GM21526 (cell line): Measurements from ENCODE around the gene FBXW7.
"Not testable (repeated sequence)": the region's sequence is repeated elsewhere in the genome, so short reads cannot be mapped to it uniquely, and the experiment has no call there.

ENCODE experiments used
- ATAC-seq: cut with Tn5 transposase; IDR thresholded peaks from one replicate; pipeline ENCODE4 v1.9.1; 2021; ENCODE audit warnings: moderate library complexity; ENCODE audit not compliant: unreplicated experiment, low FRiP score

Gene FBXW7

DNA sequence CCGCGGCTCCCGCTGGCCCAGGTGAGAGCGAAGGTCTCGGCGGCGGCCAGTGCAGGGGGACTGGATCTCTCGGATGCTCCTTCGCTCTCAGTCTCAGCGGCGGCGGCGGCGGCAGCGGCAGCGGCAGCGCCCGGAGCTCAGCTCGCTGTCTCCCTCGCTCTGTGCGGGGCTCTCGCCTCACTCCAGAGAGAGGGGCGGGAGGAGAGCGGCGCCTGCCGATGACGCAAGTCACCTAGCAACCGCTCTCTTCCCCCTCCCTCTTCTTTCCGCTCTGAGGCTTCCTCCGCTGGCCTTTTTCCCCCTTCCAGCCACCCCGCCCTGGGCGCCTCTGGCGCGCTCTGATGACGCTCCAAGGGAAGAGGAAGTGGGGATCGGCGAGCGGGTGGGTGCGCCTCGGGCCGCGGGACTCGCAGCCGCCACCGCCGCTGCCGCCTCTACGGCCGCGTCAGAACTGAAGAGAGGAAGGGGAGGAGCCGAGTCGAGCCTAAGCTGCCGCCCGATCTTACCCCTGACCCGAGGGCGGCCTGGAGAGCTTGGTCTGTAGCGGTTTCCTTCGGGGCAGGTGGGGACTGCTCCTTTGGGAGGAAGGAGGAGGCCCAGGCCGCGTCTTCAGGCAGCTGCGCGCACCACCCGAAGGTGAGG, at the start of gene FBXW7:
Gene FBXW7 (minus strand): TSS at position 190 of the 642 bp plus-strand sequence. CDS start 124,289 bp downstream, outside the sequence.
- peak; percentile 83 for ATAC-seq

DNA sequence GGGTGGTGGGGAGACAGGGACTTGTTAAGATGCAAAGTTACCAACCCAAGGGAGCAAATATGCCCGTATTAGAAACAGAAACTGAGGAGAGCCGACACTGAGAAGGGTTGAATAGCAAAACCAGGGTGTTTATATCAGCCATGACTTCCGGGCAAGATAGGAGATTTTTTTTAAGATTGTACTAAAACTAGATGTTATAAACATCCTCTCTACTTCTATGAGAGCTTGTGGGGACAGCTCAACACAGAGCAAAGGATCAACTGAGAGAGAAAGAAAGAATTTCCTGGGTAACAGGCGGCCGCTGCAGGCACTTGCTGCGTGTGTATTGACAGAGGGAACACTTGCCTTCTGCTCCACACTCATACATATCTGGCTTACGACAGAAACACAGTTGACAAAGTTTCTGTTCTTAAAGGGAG, 49.1 kb upstream of the FBXW7 start:
- ATAC-seq = peak; percentile 54

DNA sequence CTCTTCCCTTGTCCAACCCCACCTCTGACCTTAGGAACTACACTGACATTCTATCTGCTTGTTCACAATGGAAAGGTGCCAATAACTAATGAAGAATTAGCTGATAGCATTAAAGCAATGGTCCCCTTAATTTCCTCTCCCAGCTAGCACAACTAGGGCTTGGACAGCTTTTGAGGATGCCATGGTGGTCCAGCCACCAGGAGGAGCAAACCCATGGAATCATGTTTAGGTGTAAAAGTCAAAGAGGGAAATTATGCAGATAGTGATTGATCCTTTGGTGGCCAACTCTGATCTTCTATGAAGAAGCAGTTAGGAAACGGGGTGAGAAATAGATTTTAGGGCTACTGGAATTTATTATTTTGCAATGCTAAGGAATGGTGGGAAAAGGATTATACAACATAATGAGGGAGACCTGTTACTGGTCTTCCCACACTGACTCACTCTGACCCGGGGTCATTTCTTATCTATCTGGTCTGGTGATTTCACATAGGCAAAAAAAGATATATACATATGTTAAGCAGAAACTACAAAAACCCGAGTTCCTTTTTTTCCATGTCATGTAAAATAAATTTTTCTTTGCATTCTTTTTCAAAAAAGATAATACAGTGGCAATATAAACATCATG, 45.8 kb upstream of the FBXW7 start:
- ATAC-seq = no peak

DNA sequence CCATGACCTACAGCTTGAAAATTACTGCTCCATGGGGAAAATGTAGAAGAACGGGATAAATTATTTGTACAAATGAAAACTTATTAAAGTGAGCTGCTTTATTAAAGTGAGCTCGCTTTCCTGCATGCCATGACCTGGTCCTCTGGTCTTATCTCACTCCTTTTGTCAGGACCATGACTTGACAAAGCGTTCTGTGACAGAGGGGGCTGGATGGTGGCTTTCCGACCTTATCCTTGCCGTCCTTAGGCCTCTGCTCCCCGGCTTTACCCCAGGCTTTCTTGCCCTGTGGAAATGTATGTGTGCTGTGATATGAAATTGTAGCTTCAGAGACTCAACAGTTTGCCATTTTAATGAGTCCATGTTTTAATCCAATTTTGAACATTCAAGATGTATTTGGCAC, 44.0 kb upstream of the FBXW7 start:
- no peak for ATAC-seq

- no peak for ATAC-seq
These were observed 43.3 kb upstream of the FBXW7 start for GRCh38 chr4:152579107-152579764.

DNA sequence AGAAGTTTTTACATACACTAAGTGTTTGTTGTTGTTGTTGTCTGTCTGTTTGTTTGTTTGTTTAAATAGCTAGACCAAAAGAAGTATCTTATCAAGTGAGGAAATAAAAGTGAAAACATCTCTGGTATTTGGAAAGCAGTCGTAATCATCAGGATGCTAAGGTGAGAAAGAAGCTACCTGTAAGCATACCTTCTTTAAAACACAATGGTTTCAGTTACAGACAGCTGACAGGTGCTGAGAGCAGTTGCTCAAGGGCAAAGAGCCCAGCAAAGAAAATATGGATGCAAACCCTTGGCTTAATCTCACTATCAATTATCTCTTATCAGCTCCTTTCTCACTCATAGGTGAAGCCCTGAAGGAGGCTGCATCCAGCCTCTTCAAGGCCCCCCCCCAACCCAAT, 42.8 kb upstream of the FBXW7 start:
- ATAC-seq = no peak

GRCh38 chr4:152577708-152578396, 42.0 kb upstream of the FBXW7 start:
- peak; percentile 77 for ATAC-seq

DNA sequence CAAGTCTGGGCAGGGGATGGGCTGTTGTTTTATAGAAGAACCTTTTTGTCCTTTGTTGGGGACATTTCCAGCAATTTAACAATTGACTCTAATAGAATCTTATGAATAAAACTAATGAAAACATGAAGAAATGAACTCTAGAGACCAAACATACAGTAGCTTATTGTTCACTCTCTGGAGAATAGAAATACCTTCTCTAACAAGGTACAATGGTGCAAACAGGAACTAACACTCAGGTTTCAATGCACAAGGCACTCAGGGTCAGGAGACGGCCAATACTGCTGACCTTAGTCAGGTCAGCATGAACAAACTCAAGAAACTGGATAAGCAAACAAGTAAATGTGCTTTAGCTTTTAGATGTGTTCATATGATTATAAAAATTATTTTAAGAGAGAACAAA, 39.6 kb upstream of the FBXW7 start:
- ATAC-seq = no peak

DNA sequence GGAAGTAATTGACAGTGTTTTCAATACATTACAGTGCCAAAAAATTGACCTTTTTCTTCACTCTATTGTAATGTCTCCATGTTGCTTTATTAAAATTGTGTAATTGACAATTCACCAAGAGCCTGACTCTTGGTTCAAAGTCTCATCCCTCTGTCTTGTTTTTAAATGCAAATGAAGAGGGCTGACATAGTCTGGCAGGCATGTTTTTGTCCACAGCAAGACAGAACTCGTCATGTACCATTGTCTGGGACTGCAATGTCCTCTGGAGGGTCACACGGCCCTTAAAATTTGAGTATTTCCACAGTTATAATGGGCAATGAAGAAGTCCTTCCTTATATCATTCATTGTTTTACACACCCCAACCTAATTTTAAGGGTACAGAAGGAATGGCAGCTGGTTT, 38.0 kb upstream of the FBXW7 start:
- ATAC-seq = no peak

- ATAC-seq = no peak
These were observed 36.7 kb upstream of the FBXW7 start for GRCh38 chr4:152572417-152573086.

- ATAC-seq = no peak
These were observed 35.9 kb upstream of the FBXW7 start for GRCh38 chr4:152571770-152572169.

DNA sequence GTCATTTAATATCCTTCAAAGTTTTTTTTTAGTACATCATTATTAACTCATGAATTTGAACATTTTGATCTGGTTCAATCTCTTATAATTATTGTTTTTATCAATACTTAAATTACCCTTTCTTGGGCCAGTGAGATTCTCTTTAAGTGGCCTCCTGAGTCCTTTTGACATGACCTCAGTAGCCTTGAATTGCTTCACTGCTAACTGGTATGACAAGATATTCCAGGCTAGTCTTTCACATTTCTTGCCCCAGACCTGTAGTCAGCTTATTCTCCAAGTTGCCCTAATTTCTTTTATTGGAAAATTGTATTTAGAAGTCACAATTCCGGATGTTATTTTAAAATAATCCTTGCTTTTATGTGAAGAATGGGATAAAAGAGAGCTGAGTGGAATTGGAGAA, 35.4 kb upstream of the FBXW7 start:
- ATAC-seq = no peak

DNA sequence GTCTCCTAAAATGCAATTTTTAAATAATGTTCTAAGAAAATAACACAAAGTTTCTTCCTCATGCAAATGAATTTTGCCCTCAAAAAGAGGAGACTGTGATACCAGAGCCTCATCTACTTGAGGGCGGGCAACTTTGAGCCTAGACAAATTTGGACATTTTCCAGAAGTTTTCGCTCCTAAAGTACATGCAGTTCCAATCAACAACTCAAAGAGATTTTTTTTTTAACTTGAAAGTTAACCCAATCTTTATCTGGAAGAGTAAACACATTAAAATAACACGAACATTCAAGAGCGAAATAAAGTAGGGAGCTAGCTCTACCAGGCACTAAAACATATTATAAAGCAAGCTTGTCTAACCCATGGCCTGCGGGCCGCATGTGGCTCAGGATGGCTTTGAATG, 29.4 kb upstream of the FBXW7 start:
- ATAC-seq = no peak

GRCh38 chr4:152564336-152564735, 28.4 kb upstream of the FBXW7 start:
- ATAC-seq = no peak

DNA sequence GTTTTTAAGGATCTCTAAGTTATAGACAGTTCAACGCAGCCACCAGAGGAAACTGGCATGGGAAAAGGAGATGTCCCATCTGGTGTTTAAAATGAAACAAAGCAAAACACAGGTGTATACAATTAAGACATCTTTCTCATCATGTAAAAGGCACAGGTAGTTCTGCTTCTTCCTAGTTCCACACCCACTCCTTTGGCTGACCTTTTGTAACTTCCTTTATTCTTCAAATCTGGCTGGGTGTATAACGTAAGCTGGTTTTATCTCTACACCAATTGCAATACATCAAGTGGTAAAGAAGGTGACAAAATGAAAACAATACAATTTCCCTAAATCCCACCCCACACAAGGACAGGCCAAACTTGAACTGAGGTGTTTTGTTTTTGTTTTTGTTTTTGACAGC, 27.3 kb upstream of the FBXW7 start:
- no peak for ATAC-seq

DNA sequence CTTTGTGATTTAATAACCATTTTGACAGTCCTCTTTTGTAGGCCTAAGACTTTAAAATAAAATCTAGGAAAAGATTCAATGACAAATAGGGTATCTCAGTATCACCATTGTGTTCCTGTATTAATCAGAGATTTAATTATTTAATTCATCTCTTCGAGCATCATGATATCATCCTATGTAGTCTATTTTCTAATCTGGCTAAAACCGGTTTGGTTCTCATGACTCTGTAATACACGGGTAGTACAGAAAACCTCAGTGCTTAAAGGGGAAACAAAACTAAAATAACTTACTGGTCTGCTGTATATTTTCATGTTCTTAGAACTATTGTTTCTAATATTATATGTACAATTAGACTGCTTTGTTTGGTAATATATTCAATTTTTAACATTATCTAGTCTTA, 23.7 kb upstream of the FBXW7 start:
- ATAC-seq = no peak

DNA sequence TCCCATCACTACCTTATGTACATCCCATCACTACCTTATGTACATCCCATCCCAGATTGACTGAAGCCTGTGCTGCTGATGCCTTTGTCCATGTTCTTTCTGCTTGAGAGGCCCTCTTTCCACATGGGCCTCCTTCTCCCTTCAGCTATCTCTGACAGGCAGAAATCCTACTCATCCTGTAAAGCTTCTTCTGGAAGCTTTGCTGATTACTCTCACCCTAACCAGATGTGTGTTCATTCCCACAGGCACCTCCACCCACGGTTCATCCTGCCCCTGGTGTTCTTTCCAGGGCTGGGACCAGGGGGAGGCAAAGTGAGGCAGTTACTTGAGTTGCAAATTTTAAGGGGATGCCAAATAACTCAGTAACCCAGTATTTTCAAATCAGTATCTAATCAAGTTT, 22.5 kb upstream of the FBXW7 start:
- ATAC-seq = no peak

- ATAC-seq = no peak
These were observed 20.9 kb upstream of the FBXW7 start for GRCh38 chr4:152556834-152557233.

DNA sequence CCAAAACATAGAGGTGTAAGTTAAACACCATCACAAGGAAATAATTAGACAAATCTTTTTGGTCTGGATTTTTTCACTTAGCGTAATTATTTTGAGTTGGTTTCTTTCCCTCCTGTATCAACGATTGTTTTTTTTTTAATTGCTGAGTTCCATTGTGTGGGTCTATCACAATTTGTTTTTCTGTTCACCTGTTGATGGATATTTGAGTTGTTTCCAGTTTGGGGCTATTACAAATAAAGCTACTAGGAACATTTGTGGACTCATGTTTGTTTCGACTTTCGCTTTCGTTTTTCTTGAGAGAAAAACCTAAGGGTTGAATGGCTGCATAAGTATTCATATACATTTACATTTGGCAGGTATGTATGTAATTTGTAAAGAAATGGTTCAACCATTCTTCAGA, 20.4 kb upstream of the FBXW7 start:
- ATAC-seq = no peak

DNA sequence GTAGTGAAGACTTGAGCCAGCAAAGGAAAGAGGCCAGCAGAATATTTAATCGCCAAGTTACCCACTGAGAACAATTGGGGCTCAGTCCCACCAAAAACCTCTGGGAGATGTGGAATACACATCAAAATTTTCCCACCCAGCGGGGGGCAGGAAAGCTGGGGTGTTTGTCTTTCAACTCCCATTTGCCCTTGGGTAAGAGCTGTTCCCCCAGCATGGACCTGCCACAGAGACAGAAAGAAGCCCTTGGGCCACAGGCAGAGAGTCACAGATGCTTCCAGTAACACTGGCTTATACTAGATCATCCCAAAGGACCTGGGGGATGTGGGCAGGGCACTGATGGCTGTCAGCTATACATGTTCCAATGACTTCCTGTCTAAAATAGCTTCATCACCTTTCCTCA, 18.9 kb upstream of the FBXW7 start:
- ATAC-seq = no peak

DNA sequence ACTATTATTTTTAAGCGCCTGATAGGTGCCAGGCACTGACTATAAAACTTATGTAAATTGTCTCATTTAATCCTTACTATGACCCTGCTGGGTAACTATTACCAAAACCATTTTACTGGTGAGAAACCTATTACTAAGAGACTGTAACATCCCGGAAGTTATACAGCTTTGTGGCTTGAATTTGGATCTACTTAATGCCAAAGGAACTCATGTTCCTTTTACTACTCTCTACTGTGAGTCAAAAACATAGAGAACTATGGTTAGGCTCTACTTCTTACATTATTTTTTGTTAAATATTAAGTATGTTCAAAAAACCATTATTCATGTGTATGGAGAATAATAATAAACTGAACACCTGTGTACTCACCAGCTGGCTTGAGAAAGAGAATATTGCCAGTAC, 14.8 kb upstream of the FBXW7 start:
- ATAC-seq = not testable (repeated sequence)
